K562 (cell line): ENCODE measurements around the gene PRTFDC1. TPM values are rescaled to one million over a fixed set of nuclear protein-coding genes. Genes with fewer than 3 reads are reported as not detected.

Experiments used
- ARID1B ChIP-seq: fragments of 450-650 bp; IDR thresholded peaks from 2 replicates; pipeline ENCODE4 v1.6.1; 2016; ENCODE audit warnings: antibody characterized with exemption, mild to moderate bottlenecking, inconsistent platforms
- BACH1 ChIP-seq: fragments of 200-800 bp; sonication (Bioruptor generic); IDR thresholded peaks from 2 replicates; pipeline ENCODE4 v1.6.1; 2016; ENCODE audit warnings: missing genetic modification characterization, missing compliant biosample characterization
- CBX3 ChIP-seq, 2 experiments: IDR thresholded peaks; 1 replicate in 1 of 2; 2 replicates in 1 of 2; pipeline ENCODE4 v1.6.1; 2012; ENCODE audit warnings: inconsistent platforms in 2 of 2, low read length in 2 of 2, borderline replicate concordance in 1 of 2, control low read depth in 1 of 2
- CCNT2 ChIP-seq: IDR thresholded peaks from 2 replicates; pipeline ENCODE4 v1.6.1; 2011; ENCODE audit warnings: borderline replicate concordance, low read depth, mild to moderate bottlenecking, moderate library complexity, mixed read lengths, low read length; ENCODE audit not compliant: insufficient read length; ENCODE audit errors: extremely low read depth
- CTCF ChIP-seq, 3 experiments: IDR thresholded peaks in 2 of 3; conservative IDR thresholded peaks in 1 of 3; 2 replicates each; pipeline ENCODE4 v1.5.1; 2011 to 2012; ENCODE audit warnings: low read length in 3 of 3, mild to moderate bottlenecking in 3 of 3, control low read depth in 2 of 3, improper control_type of control experiment in 1 of 3, inconsistent platforms in 1 of 3, low read depth in 1 of 3, mixed read lengths in 1 of 3, moderate library complexity in 1 of 3; ENCODE audit not compliant: insufficient read depth in 2 of 3
- E2F4 ChIP-seq: sonication (generic); formaldehyde crosslinking; IDR thresholded peaks from 2 replicates; pipeline ENCODE4 v1.8.0; 2022; ENCODE audit warnings: mild to moderate bottlenecking, low read depth, missing genetic modification reagents
- ERF ChIP-seq: fragments of 450-650 bp; formaldehyde crosslinking; IDR thresholded peaks from 2 replicates; pipeline ENCODE4 v1.4.0; 2020; ENCODE audit warnings: mild to moderate bottlenecking, mixed read lengths
- GATA2 ChIP-seq: sonication (generic); formaldehyde crosslinking; IDR thresholded peaks from 2 replicates; pipeline ENCODE4 v1.4.0; 2020; ENCODE audit warnings: mild to moderate bottlenecking, missing genetic modification reagents
- HES1 ChIP-seq: fragments of 450-650 bp; IDR thresholded peaks from 2 replicates; pipeline ENCODE4 v1.6.1; 2016; ENCODE audit warnings: low read depth, mild to moderate bottlenecking, moderate library complexity
- LCOR ChIP-seq: sonication (generic); formaldehyde crosslinking; IDR thresholded peaks from 2 replicates; pipeline ENCODE4 v1.8.0; 2022; ENCODE audit warnings: mild to moderate bottlenecking, missing genetic modification reagents
- MAX ChIP-seq: sonication (generic); formaldehyde crosslinking; IDR thresholded peaks from 2 replicates; pipeline ENCODE4 v1.9.0; 2022; ENCODE audit warnings: mild to moderate bottlenecking, missing genetic modification reagents
- MXI1 ChIP-seq: IDR thresholded peaks from 2 replicates; pipeline ENCODE4 v1.6.1; 2011; ENCODE audit warnings: low read depth, mild to moderate bottlenecking, improper control_type of control experiment, low read length
- NCOR1 ChIP-seq: fragments of 450-650 bp; IDR thresholded peaks from 2 replicates; pipeline ENCODE4 v1.6.1; 2016; ENCODE audit warnings: mild to moderate bottlenecking, moderate library complexity
- NELFE ChIP-seq: IDR thresholded peaks from 2 replicates; pipeline ENCODE4 v1.6.1; 2011; ENCODE audit warnings: mild to moderate bottlenecking; ENCODE audit not compliant: insufficient read depth, insufficient read length
- PHTF2 ChIP-seq: fragments of 250-450 bp; sonication (Bioruptor Pico); IDR thresholded peaks from 2 replicates; pipeline ENCODE4 v1.5.0; 2021; ENCODE audit warnings: mild to moderate bottlenecking
- RBBP5 ChIP-seq: fragments of 200-600 bp; sonication (generic); IDR thresholded peaks from 2 replicates; pipeline ENCODE4 v1.6.1; 2012; ENCODE audit warnings: borderline replicate concordance, mild to moderate bottlenecking, low read length, control low read depth, inconsistent platforms; ENCODE audit not compliant: insufficient read depth, poor library complexity, severe bottlenecking
- ZNF274 ChIP-seq: IDR thresholded peaks from 2 replicates; pipeline ENCODE4 v1.6.1; 2011; ENCODE audit warnings: low read depth, mild to moderate bottlenecking, low read length, moderate library complexity, borderline replicate concordance
- ZNF57 ChIP-seq: fragments of 450-650 bp; formaldehyde crosslinking; IDR thresholded peaks from 2 replicates; pipeline ENCODE4 v1.4.0; 2020; ENCODE audit warnings: mild to moderate bottlenecking, moderate library complexity
- ZNF583 ChIP-seq: fragments of 250-450 bp; sonication (Bioruptor Pico); IDR thresholded peaks from 2 replicates; pipeline ENCODE4 v1.4.0; 2020
- ZNF592 ChIP-seq: fragments of 450-650 bp; IDR thresholded peaks from 2 replicates; pipeline ENCODE4 v1.6.1; 2017; ENCODE audit warnings: antibody characterized with exemption, mild to moderate bottlenecking
- polyA plus RNA-seq, 8 experiments: library from polyadenylated mRNA; depleted of rRNA in 4 of 8; stranded (reverse) in 5 of 8; unstranded in 3 of 8; fragments of >200 nt; fragmentation: Nextera tagmentation in 2 of 8; fragmentation: Illumina TruSeq in 1 of 8; extraction: Ambion mirVana in 2 of 8; extraction: Trizol in 1 of 8; gene quantifications; 2 replicates each; pipeline versions ENCODE4 v1.2.1 to v1.2.3, GENCODE V29; 2011 to 2014; ENCODE audit warnings: inconsistent platforms in 1 of 8, missing spikeins in 1 of 8
- total RNA-seq, 7 experiments: library from RNA; depleted of rRNA in 6 of 7; stranded (reverse); fragments of >200 nt in 6 of 7; fragmentation: Illumina TruSeq in 2 of 7; extraction: Trizol in 2 of 7; gene quantifications; 2 replicates each; pipeline versions ENCODE4 v1.2.1 to v1.2.3, GENCODE V29; 2011 to 2021; ENCODE audit warnings: low replicate concordance in 1 of 7

Gene PRTFDC1
- total and polyA plus RNA-seq, 9 of the 15 experiments (the other 6 are each of a cell fraction or from before 2014, with no cell fraction given): 7.0 to 27.6 (median 10.0) TPM

- peak; percentile 73 for TF ChIP-seq ARID1B
- no peak for TF ChIP-seq LCOR (CRISPR knock-in tag)
- TF ChIP-seq MXI1: no peak
- no peak for TF ChIP-seq HES1
- TF ChIP-seq ZNF592: peak; percentile 95
- peak; percentile 33 for TF ChIP-seq RBBP5
- no peak for TF ChIP-seq ZNF274
- no peak for TF ChIP-seq GATA2
- no peak for TF ChIP-seq NELFE
- TF ChIP-seq E2F4: no peak
- no peak for TF ChIP-seq ZNF57 (CRISPR knock-in tag)
- TF ChIP-seq CCNT2: no peak
- peak in 1 of 2 experiments; percentile 40; a peak in 1 of 3 replicates for TF ChIP-seq CBX3 (IDR thresholded peaks at IDR 0.05; ENCODE audit: borderline replicate concordance in 1 of 2, low read length in 2 of 2)
- TF ChIP-seq NCOR1: peak; percentile 40; the same call in 1 of the 2 replicates
- TF ChIP-seq PHTF2 (CRISPR knock-in tag): no peak
- 0 out of 2 replicates have a peak, but pooled peaks have one; percentile 53 for TF ChIP-seq ERF (CRISPR knock-in tag)
- TF ChIP-seq MAX (CRISPR knock-in tag): peak; percentile 33; the same call in 1 of the 2 replicates
- TF ChIP-seq CTCF (IDR thresholded peaks at IDR 0.05 in 2 of 3, conservative IDR thresholded peaks at IDR 0.05 in 1 of 3; ENCODE audit: insufficient read depth in 2 of 3, low read depth in 1 of 3, low read length in 3 of 3): peak in 1 of 3 experiments; percentile 17; a peak in 1 of 6 replicates
- no peak for TF ChIP-seq ZNF583
- peak; percentile 66; the same call in 1 of the 2 replicates for TF ChIP-seq BACH1 (tag)
These were observed 6.4 kb upstream of the PRTFDC1 start (continued) for GRCh38 chr10:24958721-24959381.
